ENCODE data around the gene DLX4. TPM values are rescaled to one million over a fixed set of nuclear protein-coding genes. Genes with fewer than 3 reads are reported as not detected.

The DLX4 gene
- total RNA-seq, 1 experiment from 2014 or later, result 2.5 TPM

GRCh38 chr17:49932138-49932723 is 36.8 kb upstream of the DLX4 start:
- Histone ChIP-seq H2BK12ac (ENCODE audit: insufficient read length, low read depth, low read length) (no peak overlapping the region), H2AK5ac (ENCODE audit: insufficient read length, low read length) (no peak overlapping the region), H2BK120ac (ENCODE audit: low read depth, low read length, poor library complexity, severe bottlenecking) (no peak overlapping the region), H2BK5ac (ENCODE audit: insufficient read length, low read length) (no peak overlapping the region), H3K23ac (ENCODE audit: insufficient read length, low read depth, low read length) (no peak overlapping the region), H3K27me3 (ENCODE audit: insufficient read depth, low read length) (no peaks in the 10 kb centered on the region), H4K8ac (replicated peaks; ENCODE audit: insufficient read length, low read depth, low read length) (no peak overlapping the region), H3K27ac (ENCODE audit: insufficient read length, low read depth, low read length) (no peak overlapping the region), H3T11ph (ENCODE audit: low read length) (no peak overlapping the region), H2AFZ (ENCODE audit: low read length) (no peak overlapping the region), H3K56ac (ENCODE audit: insufficient read length, low read depth, low read length) (no peak overlapping the region), H3K4me2 (ENCODE audit: insufficient read depth, insufficient read length, low read length) (no peak overlapping the region), H3K79me1 (ENCODE audit: insufficient read depth, low read depth, low read length, poor library complexity, severe bottlenecking) (no peaks in the 10 kb centered on the region), H3K23me2 (ENCODE audit: insufficient read length, low read depth, low read length, poor library complexity, severe bottlenecking) (no peaks in the 10 kb centered on the region), H2BK20ac (ENCODE audit: low read depth, low read length, poor library complexity, severe bottlenecking) (no peak overlapping the region), H3K18ac (ENCODE audit: insufficient read length, low read depth, low read length) (no peak overlapping the region), H4K91ac (ENCODE audit: insufficient read length, low read depth, low read length) (no peak overlapping the region), H3K79me2 (ENCODE audit: insufficient read depth, low read length) (no peaks in the 10 kb centered on the region), H3K14ac (ENCODE audit: insufficient read depth, low read length) (no peak overlapping the region), H3K9ac (ENCODE audit: extremely low read depth, insufficient read length, low read length) (no peak overlapping the region), H3K4me1 (ENCODE audit: insufficient read depth, low read length) (no peaks in the 10 kb centered on the region), H2BK15ac (ENCODE audit: low read depth, low read length) (no peak overlapping the region), H3K4ac (ENCODE audit: low read depth, low read length) (no peak overlapping the region), H4K20me1 (ENCODE audit: control insufficient read depth, insufficient read depth, insufficient read length) (peaks cover 3% of the 10 kb centered on the region), H3K9me3 (ENCODE audit: control insufficient read depth, low read depth, low read length) (no peaks in the 10 kb centered on the region), H4K5ac (ENCODE audit: insufficient read length, low read depth, low read length) (no peak overlapping the region)
- Mint-ChIP-seq H3K36me3 (ENCODE audit: insufficient read depth in 1 of 3, low read depth in 3 of 3) (no peaks in the 10 kb centered on the region), H3K27ac (peak overlapping the region in 1 of 3 experiments; percentile 67; a peak in 1 of 7 replicates), H3K27me3 (ENCODE audit: low read depth) (peaks cover 57% of the 10 kb centered on the region), H3K4me1 (peaks cover 12 to 24% of the 10 kb centered on the region in 2 experiments), H3K9me3 (no peaks in the 10 kb centered on the region; a peak in 1 of 5 replicates), H3K4me3 (no peak overlapping the region)
- no peak for TF ChIP-seq CTCF (conservative IDR thresholded peaks at IDR 0.05)
- no peak for DNase-seq
- WGBS (ENCODE audit: extremely low coverage, insufficient read length, low lambda C conversion rate), result no CpG with 5 or more reads among the region's 17 CpGs

Data from H9 (cell line).